Spleen (tissue), 11 donors: Measurements from ENCODE around the gene OR8G5. TPM values are rescaled to one million over a fixed set of nuclear protein-coding genes. Genes with fewer than 3 reads are reported as not detected.
"Not testable (repeated sequence)": the region's sequence is repeated elsewhere in the genome, so short reads cannot be mapped to it uniquely, and the experiment has no call there.

ENCODE experiments used
- DNase-seq: peaks from one replicate; pipeline ENCODE4 v3.0.0-alpha.2; 2020
- H3K27ac ChIP-seq, 8 donors: fragments of 200-600 bp; sonication (generic) in 7 of 8; 1 replicate in 4 of 8; 2 replicates in 4 of 8; pipeline versions ENCODE4 v1.5.0 to v1.8.0; 2016 to 2021; ENCODE audit warnings: inconsistent platforms in 4 of 8, mild to moderate bottlenecking in 4 of 8, moderate library complexity in 1 of 8
- H3K27me3 ChIP-seq, 7 donors: fragments of 200-600 bp; sonication (generic) in 6 of 7; replicated peaks in 1 of 7; 1 replicate in 4 of 7; 2 replicates in 3 of 7; pipeline versions ENCODE4 v1.5.0 to v1.8.0; 2016 to 2021; ENCODE audit warnings: inconsistent platforms in 3 of 7, mild to moderate bottlenecking in 1 of 7
- H3K36me3 ChIP-seq, 6 donors: fragments of 200-600 bp; sonication (generic) in 5 of 6; 1 replicate in 4 of 6; 2 replicates in 2 of 6; pipeline versions ENCODE4 v1.5.0 to v1.8.0; 2016 to 2021; ENCODE audit warnings: inconsistent platforms in 2 of 6
- H3K4me1 ChIP-seq, 6 donors: fragments of 200-600 bp; sonication (generic) in 5 of 6; 1 replicate in 3 of 6; 2 replicates in 3 of 6; pipeline versions ENCODE4 v1.5.0 to v1.8.0; 2016 to 2021; ENCODE audit warnings: inconsistent platforms in 3 of 6
- H3K4me3 ChIP-seq, 8 donors: fragments of 200-600 bp; sonication (generic) in 7 of 8; 1 replicate in 4 of 8; 2 replicates in 4 of 8; pipeline versions ENCODE4 v1.5.0 to v1.8.0; 2016 to 2021; ENCODE audit warnings: inconsistent platforms in 4 of 8, mild to moderate bottlenecking in 4 of 8, moderate library complexity in 2 of 8
- H3K9me3 ChIP-seq, 8 donors: fragments of 200-600 bp; sonication (generic) in 7 of 8; 1 replicate in 4 of 8; 2 replicates in 4 of 8; pipeline versions ENCODE4 v1.5.0 to v1.8.0; 2016 to 2021; ENCODE audit warnings: inconsistent platforms in 4 of 8
- POLR2A ChIP-seq, 3 donors: fragments of 450-650 bp; IDR thresholded peaks; one replicate each; pipeline ENCODE4 v1.5.1; 2017; ENCODE audit warnings: antibody characterized with exemption in 3 of 3, mild to moderate bottlenecking in 1 of 3
- POLR2AphosphoS5 ChIP-seq, 3 donors: sonication (generic); formaldehyde crosslinking; IDR thresholded peaks; one replicate each; pipeline ENCODE4 v1.5.1; 2017; ENCODE audit warnings: antibody characterized with exemption in 3 of 3
- WGBS, 5 donors: extraction: QIAGEN DNeasy Blood & Tissue Kit in 3 of 5; methylation state at CpG; one replicate each; pipeline versions ENCODE4 v1.1.5 to v1.1.7; 2013 to 2018; 5-methylcytosine and 5-hydroxymethylcytosine counted together
- intact Hi-C: fragments of 100-400 bp; cut with DNase I; formaldehyde crosslinking; loops from one replicate; pipeline ENCODE4 v1.15.0; 2023; ENCODE audit warnings: low total_unique reads
- polyA plus RNA-seq, 3 donors: library from polyadenylated mRNA; stranded (reverse); fragments of 200-250 nt; gene quantifications; one replicate each; pipeline ENCODE4 v1.2.1, GENCODE V29; 2013
- total RNA-seq, 7 donors: library from RNA; depleted of rRNA in 3 of 7; stranded (reverse); fragments of >200 nt in 3 of 7; fragmentation: NEBNext Ultra II Directional in 4 of 7; extraction: Animal tissue kit (Norgen Biotek cat#: 25700) in 4 of 7; gene quantifications; one replicate each; pipeline versions ENCODE4 v1.1.0 to v1.2.1, GENCODE V29; 2016 to 2021
- TF ChIP-seq, protein P1 (sequence below), 11 experiments: fragments of 200-600 bp in 7 of 11; fragments of 450-650 bp in 4 of 11; sonication (generic) in 4 of 11; IDR thresholded peaks in 8 of 11; conservative IDR thresholded peaks in 3 of 11; 1 replicate in 7 of 11; 2 replicates in 4 of 11; pipeline versions ENCODE4 v1.4.0 to v1.8.0; 2016 to 2021; ENCODE audit warnings: antibody characterized with exemption in 11 of 11, inconsistent platforms in 4 of 11, mild to moderate bottlenecking in 1 of 11
- donor health status: healthy with polysubstance abuse.
- donor health status: DM: no; HTN: no; CAD: no; lungs with moderate emphysema.
- donor health status: DM: no; HTN: no; CAD: no.
- donor health status: Bipolar disorder and iron deficiency.
- donor health status: healthy.
- donor health status: DM: no; HTN: no; CAD: no.
- donor health status: DM: yes; HTN: yes; CAD: no.

OR8G5 gene
- total and polyA plus RNA-seq, 10 donors, result not detected

DNA sequence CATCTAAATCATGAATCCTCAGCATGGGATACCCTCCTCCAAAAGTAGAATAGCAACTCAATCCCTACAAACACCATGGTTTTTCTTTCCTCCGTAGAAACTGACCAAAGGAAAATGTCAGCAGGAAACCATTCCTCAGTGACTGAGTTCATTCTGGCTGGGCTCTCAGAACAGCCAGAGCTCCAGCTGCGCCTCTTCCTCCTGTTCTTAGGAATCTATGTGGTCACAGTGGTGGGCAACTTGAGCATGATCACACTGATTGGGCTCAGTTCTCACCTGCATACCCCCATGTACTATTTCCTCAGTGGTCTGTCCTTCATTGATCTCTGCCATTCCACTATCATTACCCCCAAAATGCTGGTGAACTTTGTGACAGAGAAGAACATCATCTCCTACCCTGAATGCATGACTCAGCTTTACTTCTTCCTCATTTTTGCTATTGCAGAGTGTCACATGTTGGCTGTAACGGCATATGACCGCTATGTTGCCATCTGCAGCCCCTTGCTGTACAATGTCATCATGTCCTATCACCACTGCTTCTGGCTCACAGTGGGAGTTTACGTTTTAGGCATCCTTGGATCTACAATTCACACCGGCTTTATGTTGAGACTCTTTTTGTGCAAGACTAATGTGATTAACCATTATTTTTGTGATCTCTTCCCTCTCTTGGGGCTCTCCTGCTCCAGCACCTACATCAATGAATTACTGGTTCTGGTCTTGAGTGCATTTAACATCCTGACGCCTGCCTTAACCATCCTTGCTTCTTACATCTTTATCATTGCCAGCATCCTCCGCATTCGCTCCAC, 31.4 kb upstream of the OR8G5 start:
- H3K4me3 ChIP-seq, H3K4me1 ChIP-seq, H3K9me3 ChIP-seq, H3K36me3 ChIP-seq, H3K27me3 ChIP-seq, DNase-seq, intact Hi-C loops: not testable (repeated sequence)
- peak overlapping the region in 2 of 8 donors; percentile 16 to 24 for H3K27ac ChIP-seq
- 51 to 61% (median 55%) methylated on average over 9 of the region's 9 CpGs for WGBS, 5 donors
- peak in 1 of 3 donors; percentile 15 for TF ChIP-seq POLR2AphosphoS5 (IDR thresholded peaks at IDR 0.05)

DNA sequence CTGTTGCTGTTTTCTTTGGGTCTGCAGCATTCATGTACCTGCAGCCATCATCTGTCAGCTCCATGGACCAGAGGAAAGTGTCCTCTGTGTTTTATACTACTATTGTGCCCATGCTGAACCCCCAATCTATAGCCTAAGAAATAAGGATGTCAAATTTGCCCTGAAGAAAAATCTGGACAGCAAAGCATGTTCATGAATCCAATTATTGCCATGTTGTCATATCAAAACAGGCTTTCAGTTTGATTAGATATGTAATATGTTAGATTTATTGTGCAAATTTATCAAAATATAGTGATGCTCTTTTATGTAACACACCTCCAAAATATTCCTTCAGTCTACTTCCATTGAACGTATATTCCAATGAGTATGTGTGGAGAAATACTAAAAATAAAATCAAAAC, 30.7 kb upstream of the OR8G5 start:
- WGBS, 5 donors, result 75 to 86% (median 78%) methylated on average over 1 of the region's 1 CpG
- no peaks in the 10 kb centered on the region for H3K27me3 ChIP-seq
- TF ChIP-seq POLR2A (IDR thresholded peaks at IDR 0.05), result no peak
- no peak for TF ChIP-seq POLR2AphosphoS5 (IDR thresholded peaks at IDR 0.05)
- TF ChIP-seq, protein P1, sequence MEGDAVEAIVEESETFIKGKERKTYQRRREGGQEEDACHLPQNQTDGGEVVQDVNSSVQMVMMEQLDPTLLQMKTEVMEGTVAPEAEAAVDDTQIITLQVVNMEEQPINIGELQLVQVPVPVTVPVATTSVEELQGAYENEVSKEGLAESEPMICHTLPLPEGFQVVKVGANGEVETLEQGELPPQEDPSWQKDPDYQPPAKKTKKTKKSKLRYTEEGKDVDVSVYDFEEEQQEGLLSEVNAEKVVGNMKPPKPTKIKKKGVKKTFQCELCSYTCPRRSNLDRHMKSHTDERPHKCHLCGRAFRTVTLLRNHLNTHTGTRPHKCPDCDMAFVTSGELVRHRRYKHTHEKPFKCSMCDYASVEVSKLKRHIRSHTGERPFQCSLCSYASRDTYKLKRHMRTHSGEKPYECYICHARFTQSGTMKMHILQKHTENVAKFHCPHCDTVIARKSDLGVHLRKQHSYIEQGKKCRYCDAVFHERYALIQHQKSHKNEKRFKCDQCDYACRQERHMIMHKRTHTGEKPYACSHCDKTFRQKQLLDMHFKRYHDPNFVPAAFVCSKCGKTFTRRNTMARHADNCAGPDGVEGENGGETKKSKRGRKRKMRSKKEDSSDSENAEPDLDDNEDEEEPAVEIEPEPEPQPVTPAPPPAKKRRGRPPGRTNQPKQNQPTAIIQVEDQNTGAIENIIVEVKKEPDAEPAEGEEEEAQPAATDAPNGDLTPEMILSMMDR (IDR thresholded peaks at IDR 0.05 in 8 of 11, conservative IDR thresholded peaks at IDR 0.05 in 3 of 11), result no peak
- no peaks in the 10 kb centered on the region for H3K36me3 ChIP-seq
- DNase-seq, result no peak
- H3K27ac ChIP-seq, result no peak overlapping the region
- intact Hi-C loops, result no loop called here
- no peaks in the 10 kb centered on the region for H3K4me1 ChIP-seq
- H3K9me3 ChIP-seq, result no peaks in the 10 kb centered on the region
- H3K4me3 ChIP-seq, result no peak overlapping the region

DNA sequence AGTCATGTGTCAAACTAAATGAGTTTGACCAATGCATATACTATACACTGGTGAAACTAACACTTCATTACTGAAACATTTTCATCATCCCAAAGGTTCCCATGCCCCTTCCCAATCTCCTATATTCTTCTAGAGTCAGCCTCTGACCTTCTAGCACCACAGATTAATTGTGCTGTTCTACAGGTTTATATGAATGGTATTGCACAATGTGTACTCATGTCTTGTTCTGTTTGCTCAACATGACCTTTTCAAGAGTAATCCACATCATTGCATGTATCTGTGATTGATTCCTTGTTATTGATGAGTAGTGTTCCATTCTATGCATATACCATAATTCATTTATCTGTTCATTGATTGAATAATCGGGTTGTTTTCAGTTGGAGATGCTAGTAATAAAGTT, 22.8 kb upstream of the OR8G5 start:
- Histone ChIP-seq H3K4me3 (no peak overlapping the region), H3K27ac (no peak overlapping the region), H3K9me3 (no peaks in the 10 kb centered on the region), H3K36me3 (no peaks in the 10 kb centered on the region), H3K27me3 (no peaks in the 10 kb centered on the region), H3K4me1 (no peaks in the 10 kb centered on the region)
- 2 to 84% (median 44%) methylated on average over 1 of the region's 1 CpG for WGBS, 5 donors
- intact Hi-C loops, result no loop called here
- no peak for DNase-seq
- TF ChIP-seq POLR2A (IDR thresholded peaks at IDR 0.05), result no peak
- TF ChIP-seq, protein P1 (IDR thresholded peaks at IDR 0.05 in 8 of 11, conservative IDR thresholded peaks at IDR 0.05 in 3 of 11), result no peak
- TF ChIP-seq POLR2AphosphoS5 (IDR thresholded peaks at IDR 0.05), result no peak

DNA sequence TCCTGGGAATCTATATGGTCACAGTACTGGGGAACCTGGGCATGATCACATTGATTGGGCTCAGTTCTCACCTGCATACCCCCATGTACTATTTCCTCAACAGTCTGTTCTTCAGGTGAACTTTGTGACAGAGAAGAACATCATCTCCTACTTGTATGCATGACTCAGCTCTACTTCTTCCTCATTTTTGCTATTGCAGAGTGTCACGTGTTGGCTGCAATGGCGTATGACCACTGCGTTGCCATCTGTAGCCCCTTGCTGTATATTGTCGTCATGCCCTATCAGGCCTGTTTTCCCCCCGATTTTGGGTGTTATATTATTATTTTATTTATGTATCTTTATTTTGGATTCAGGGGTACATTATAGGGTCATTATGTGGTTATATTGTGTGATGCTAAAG, 17.7 kb upstream of the OR8G5 start:
- TF ChIP-seq POLR2A (IDR thresholded peaks at IDR 0.05) (no peak), POLR2AphosphoS5 (IDR thresholded peaks at IDR 0.05) (no peak)
- TF ChIP-seq, protein P1 (IDR thresholded peaks at IDR 0.05 in 8 of 11, conservative IDR thresholded peaks at IDR 0.05 in 3 of 11), result no peak
- Histone ChIP-seq H3K4me1 (no peaks in the 10 kb centered on the region), H3K27me3 (no peaks in the 10 kb centered on the region), H3K4me3 (no peak overlapping the region), H3K27ac (no peak overlapping the region), H3K9me3 (no peaks in the 10 kb centered on the region), H3K36me3 (no peaks in the 10 kb centered on the region)
- intact Hi-C loops, result no loop called here
- no peak for DNase-seq
- WGBS, 5 donors, result 47 to 62% (median 55%) methylated on average over 5 of the region's 5 CpGs
